ACC112 (cell line): ENCODE data around the gene NGEF.

ENCODE experiments used
- H2AFZ ChIP-seq: fragments of 200-600 bp; sonication (generic); one replicate; pipeline ENCODE4 v1.6.0; 2017; ENCODE audit warnings: antibody characterized with exemption, low read length; ENCODE audit not compliant: unreplicated experiment
- H3K27ac ChIP-seq: fragments of 200-600 bp; sonication (generic); 2 replicates; pipeline ENCODE4 v1.5.1; 2014; ENCODE audit warnings: low read depth, mild to moderate bottlenecking, antibody characterized with exemption, low read length, moderate library complexity
- H3K27me3 ChIP-seq: fragments of 200-600 bp; sonication (generic); 2 replicates; pipeline ENCODE4 v1.6.1; 2014; ENCODE audit warnings: mild to moderate bottlenecking, antibody characterized with exemption, low read length, moderate library complexity, mixed read lengths; ENCODE audit not compliant: insufficient read depth
- H3K36me3 ChIP-seq: fragments of 200-600 bp; sonication (generic); 2 replicates; pipeline ENCODE4 v1.6.1; 2016; ENCODE audit warnings: mild to moderate bottlenecking, antibody characterized with exemption, low read length, moderate library complexity, mixed read lengths; ENCODE audit not compliant: insufficient read depth
- H3K4me1 ChIP-seq: fragments of 200-600 bp; sonication (generic); one replicate; pipeline ENCODE4 v1.6.1; 2016; ENCODE audit warnings: low read length, mixed read lengths; ENCODE audit not compliant: insufficient read depth, unreplicated experiment, control insufficient read depth
- H3K4me3 ChIP-seq: fragments of 200-600 bp; sonication (generic); 2 replicates; pipeline ENCODE4 v1.5.1; 2014; ENCODE audit warnings: mild to moderate bottlenecking, low read depth, low read length
- H3K79me2 ChIP-seq: fragments of 200-600 bp; sonication (generic); one replicate; pipeline ENCODE4 v1.6.0; 2016; ENCODE audit warnings: low read length; ENCODE audit not compliant: control insufficient read depth, unreplicated experiment, insufficient read depth

NGEF gene

DNA sequence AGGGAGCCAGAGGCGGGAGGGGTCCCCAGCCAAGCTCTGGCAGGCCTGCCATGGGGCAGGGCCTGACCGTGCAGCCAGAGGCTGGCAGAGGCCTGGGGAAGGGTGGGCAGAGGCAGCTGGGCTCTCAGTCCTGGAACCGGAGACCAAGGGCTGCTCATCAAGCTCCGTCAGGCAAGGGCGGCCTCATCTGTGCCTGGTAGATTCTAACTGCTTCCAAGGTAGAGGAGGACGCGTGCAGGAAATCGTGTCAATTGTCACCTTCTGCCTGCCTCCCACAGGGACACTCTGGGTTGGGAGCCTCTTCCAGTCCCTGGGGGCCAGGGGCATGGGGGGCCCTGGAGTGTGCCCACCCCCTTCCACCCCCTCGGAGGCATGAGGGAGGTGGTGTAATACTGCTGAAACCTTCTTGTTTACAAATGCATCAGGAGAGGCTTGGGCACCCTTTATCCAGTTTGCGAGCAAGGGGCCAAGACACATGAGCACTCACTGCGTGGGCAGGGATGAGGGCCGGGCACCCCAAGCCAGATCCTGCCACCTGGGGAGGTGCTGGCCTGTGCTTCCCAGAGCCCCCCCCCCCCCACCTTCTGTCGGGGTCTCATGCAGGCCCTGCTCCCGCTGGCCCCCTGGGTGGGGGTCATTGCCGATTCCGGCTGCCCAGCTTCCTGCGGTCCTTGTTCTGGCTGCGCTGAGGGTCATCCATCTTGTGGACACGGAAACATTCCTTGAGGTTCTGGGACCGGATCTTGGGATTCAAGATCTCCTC, 134.0 kb downstream of the NGEF start:
- Histone ChIP-seq H2AFZ (no peak overlapping the region), H3K79me2 (no peaks in the 10 kb centered on the region), H3K4me1 (no peaks in the 10 kb centered on the region), H3K4me3 (no peak overlapping the region), H3K27ac (no peak overlapping the region), H3K27me3 (peaks cover 18% of the 10 kb centered on the region), H3K36me3 (no peaks in the 10 kb centered on the region)

GRCh38 chr2:232877940-232878511, 135.0 kb downstream of the NGEF start:
- H3K27me3 ChIP-seq = peaks cover 18% of the 10 kb centered on the region
- H3K4me1 ChIP-seq = no peaks in the 10 kb centered on the region
- no peaks in the 10 kb centered on the region for H3K79me2 ChIP-seq
- no peak overlapping the region for H2AFZ ChIP-seq
- H3K4me3 ChIP-seq = no peak overlapping the region
- H3K27ac ChIP-seq = no peak overlapping the region
- H3K36me3 ChIP-seq = no peaks in the 10 kb centered on the region

- Histone ChIP-seq H3K27ac (no peak overlapping the region), H3K4me3 (peak overlapping the region; percentile 63), H3K27me3 (peaks cover 18% of the 10 kb centered on the region), H3K4me1 (no peaks in the 10 kb centered on the region), H3K79me2 (no peaks in the 10 kb centered on the region), H2AFZ (no peak overlapping the region), H3K36me3 (no peaks in the 10 kb centered on the region)
Measured at GRCh38 chr2:232876978-232877441, 136.0 kb downstream of the NGEF start.

GRCh38 chr2:232876161-232876977, 136.7 kb downstream of the NGEF start:
- Histone ChIP-seq H2AFZ (no peak overlapping the region), H3K27ac (no peak overlapping the region), H3K79me2 (no peaks in the 10 kb centered on the region), H3K27me3 (peaks cover 18% of the 10 kb centered on the region), H3K4me3 (peak overlapping the region; percentile 63), H3K4me1 (no peaks in the 10 kb centered on the region), H3K36me3 (no peaks in the 10 kb centered on the region)

GRCh38 chr2:232875256-232876121, 137.6 kb downstream of the NGEF start:
- H3K79me2 ChIP-seq = no peaks in the 10 kb centered on the region
- no peak overlapping the region for H3K27ac ChIP-seq
- H3K36me3 ChIP-seq = no peaks in the 10 kb centered on the region
- H3K27me3 ChIP-seq = peaks cover 18% of the 10 kb centered on the region
- H3K4me1 ChIP-seq = no peaks in the 10 kb centered on the region
- no peak overlapping the region for H3K4me3 ChIP-seq
- no peak overlapping the region for H2AFZ ChIP-seq

DNA sequence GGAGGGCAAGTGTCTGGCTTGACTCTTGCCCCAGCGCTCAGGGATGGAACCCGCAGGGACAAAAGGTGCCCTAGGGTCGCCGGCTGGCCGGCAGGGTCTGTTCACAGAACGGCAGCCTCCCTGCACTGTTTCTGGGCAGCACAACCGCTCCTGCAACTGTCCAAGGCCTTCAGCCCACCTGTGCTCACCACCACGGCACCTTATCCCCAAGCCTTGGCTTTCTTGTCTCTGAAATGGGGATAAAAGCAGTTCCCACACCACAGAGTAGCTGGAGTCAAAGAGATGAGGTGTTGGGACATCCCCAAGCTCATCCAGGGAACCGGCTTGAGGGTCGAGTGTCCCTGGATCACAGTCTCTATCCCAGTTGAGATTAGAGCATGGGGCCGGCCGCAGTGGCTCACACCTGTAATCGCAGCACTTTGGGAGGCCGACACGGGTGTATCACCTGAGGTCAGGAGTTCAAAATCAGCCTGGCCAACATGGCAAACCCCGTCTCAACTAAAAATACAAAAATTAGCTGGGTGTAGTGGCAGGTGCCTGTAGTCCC, 138.3 kb downstream of the NGEF start:
- H3K4me3 ChIP-seq = no peak overlapping the region
- no peaks in the 10 kb centered on the region for H3K36me3 ChIP-seq
- no peaks in the 10 kb centered on the region for H3K79me2 ChIP-seq
- H2AFZ ChIP-seq = no peak overlapping the region
- peaks cover 18% of the 10 kb centered on the region for H3K27me3 ChIP-seq
- no peaks in the 10 kb centered on the region for H3K4me1 ChIP-seq
- no peak overlapping the region for H3K27ac ChIP-seq

DNA sequence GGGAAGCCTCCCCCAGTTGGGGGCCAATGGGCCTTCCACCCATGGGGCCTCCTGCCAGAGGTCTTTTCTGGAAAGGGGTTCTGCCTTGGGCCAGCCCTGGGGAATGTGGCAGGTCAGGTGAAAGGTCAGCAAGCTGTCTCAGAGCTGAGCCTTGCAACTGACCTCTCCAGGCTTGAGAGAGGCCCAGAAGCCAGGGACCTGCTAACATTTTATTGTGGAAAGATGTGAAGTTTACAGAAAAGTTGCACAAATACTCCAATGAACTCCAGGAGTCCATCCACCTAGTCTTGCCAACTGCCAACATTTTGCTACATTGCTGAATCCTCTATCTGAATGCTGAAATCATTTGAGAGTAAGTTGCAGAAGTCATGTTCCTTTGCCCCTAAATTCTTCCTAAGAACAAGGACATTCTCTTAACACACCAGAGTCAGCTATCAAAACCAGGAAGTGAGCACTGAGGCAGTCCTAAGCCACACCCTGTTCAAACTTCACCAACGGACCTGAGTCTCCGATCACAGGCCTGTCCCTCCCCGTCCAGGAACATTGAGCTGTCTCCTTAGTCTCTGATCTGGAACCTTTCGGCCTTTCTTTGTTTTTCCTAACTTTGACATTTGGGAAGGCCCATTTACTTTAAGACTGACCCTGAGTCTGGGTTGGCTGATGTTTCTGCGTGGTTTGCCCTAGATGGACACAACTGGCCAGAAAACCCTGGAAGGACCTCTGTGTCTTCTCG, 139.0 kb downstream of the NGEF start:
- Histone ChIP-seq H3K36me3 (no peaks in the 10 kb centered on the region), H3K4me3 (no peak overlapping the region), H3K79me2 (no peaks in the 10 kb centered on the region), H2AFZ (no peak overlapping the region), H3K27ac (no peak overlapping the region), H3K4me1 (no peaks in the 10 kb centered on the region), H3K27me3 (peaks cover 18% of the 10 kb centered on the region)

- Histone ChIP-seq H2AFZ (no peak overlapping the region), H3K27ac (no peak overlapping the region), H3K79me2 (no peaks in the 10 kb centered on the region), H3K36me3 (no peaks in the 10 kb centered on the region), H3K4me1 (no peaks in the 10 kb centered on the region), H3K4me3 (no peak overlapping the region), H3K27me3 (peaks cover 18% of the 10 kb centered on the region)
Measured at GRCh38 chr2:232873292-232873908, 139.7 kb downstream of the NGEF start.

DNA sequence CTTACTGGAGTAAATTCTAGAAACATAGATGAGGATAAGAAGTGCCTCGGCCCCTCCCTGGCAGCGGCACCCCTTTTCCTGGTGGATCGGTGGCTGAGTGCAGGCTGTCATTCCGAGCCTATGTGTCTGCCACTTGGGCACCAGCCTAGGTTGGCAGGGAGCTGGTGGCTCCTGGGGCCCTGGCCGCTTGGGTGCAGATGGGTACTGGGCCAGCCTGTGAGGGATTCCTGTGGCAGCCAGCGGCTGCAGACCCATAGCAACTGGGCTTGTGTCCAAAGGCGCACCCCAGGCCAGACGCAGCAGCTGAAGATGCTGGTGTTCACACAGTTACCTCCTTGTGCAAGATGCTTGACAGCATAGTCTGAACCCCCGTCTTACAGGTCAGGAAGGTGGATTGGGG, 140.2 kb downstream of the NGEF start:
- H3K27me3 ChIP-seq = peaks cover 18% of the 10 kb centered on the region
- no peaks in the 10 kb centered on the region for H3K4me1 ChIP-seq
- H2AFZ ChIP-seq = no peak overlapping the region
- H3K36me3 ChIP-seq = no peaks in the 10 kb centered on the region
- no peak overlapping the region for H3K4me3 ChIP-seq
- no peak overlapping the region for H3K27ac ChIP-seq
- H3K79me2 ChIP-seq = no peaks in the 10 kb centered on the region
